Measurements from ENCODE around the gene MRPL24.

Gene MRPL24

DNA sequence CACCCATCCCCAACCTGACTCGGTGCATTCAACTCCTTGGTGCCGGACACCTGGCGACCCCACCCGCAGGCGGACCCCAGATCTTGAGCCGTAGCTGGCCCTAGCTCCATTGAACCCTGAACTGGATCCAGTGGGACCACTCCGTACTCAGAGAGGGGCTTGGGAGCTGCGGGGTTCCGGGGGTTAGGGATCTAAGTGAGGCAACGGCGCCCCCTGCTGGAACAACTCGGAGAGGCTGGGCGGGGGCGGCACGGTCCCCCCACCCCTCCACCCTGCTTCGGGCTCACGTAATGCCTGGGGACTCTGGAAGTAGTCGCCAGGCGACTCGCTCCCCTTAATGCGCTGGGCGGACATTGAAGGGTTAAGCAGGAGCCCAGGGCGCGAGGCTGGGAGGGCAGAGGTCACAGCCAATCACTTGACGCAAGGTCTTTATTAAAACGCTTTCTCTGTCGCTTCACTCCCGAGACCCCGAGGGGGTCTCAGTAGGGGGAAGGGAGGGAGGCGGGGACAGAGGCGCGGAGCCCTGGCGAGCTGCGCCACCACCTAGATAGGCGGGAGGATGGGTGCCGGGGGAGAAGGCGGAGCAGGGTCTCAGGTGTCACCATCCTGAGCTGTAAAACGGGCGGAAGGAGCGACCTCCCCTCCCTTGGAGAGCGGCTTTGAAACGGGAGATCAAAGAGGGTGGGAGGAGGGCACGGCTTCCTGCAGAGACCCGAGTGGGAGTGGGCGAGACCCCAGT is 34.8 kb downstream of the MRPL24 start:
- DNase-seq: peak; percentile 79
- peaks cover 60% of the 10 kb centered on the region for H3K4me1 ChIP-seq
- TF ChIP-seq, protein P1, sequence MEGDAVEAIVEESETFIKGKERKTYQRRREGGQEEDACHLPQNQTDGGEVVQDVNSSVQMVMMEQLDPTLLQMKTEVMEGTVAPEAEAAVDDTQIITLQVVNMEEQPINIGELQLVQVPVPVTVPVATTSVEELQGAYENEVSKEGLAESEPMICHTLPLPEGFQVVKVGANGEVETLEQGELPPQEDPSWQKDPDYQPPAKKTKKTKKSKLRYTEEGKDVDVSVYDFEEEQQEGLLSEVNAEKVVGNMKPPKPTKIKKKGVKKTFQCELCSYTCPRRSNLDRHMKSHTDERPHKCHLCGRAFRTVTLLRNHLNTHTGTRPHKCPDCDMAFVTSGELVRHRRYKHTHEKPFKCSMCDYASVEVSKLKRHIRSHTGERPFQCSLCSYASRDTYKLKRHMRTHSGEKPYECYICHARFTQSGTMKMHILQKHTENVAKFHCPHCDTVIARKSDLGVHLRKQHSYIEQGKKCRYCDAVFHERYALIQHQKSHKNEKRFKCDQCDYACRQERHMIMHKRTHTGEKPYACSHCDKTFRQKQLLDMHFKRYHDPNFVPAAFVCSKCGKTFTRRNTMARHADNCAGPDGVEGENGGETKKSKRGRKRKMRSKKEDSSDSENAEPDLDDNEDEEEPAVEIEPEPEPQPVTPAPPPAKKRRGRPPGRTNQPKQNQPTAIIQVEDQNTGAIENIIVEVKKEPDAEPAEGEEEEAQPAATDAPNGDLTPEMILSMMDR (IDR thresholded peaks at IDR 0.05; ENCODE audit: low read depth, low read length): peak; percentile 76
- H3K27me3 ChIP-seq: peaks cover 7% of the 10 kb centered on the region
- H3K9me3 ChIP-seq: no peaks in the 10 kb centered on the region
- no peaks in the 10 kb centered on the region for H3K36me3 ChIP-seq
- peak overlapping the region; percentile 62 for H3K4me3 ChIP-seq (ENCODE audit: low read depth, low read length)

DNA sequence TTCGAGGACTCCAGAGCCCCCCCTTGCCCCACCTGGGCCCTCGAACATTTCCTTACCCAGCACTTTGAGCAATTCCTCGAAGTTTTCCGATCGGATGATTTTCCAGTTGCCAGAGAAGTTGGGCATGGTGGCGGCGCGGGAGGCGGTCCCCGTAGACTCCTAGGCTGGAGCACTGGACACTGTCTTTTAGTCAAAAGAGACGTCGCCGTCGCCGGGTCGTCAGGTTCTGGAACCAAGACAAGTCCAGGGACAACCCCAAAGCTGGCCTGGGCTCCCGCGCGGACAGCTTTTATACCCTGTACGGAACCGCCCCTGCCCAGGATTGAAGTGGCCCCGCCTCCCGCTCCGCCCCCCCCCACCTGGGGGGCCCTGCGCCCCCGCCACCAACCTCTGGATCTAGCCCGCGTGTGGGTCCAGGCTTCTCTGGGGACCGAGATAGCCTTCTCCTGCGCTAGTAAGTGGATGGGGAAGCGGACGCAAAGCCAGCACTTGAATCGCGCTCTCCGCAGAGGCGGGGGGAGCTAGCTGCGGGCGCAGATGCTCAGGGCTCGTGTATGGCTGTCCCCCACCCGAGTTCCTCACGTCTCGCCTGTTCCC is 35.5 kb downstream of the MRPL24 start, which contains the start of gene CRABP2:
Gene CRABP2, minus strand, starts transcription at position 263 of the 597 bp plus-strand sequence. Its CDS starts 137 bp downstream, at position 126.
- Histone ChIP-seq H3K9me3 (no peaks in the 10 kb centered on the region), H3K4me1 (peaks cover 56% of the 10 kb centered on the region), H3K4me3 (ENCODE audit: low read depth, low read length) (peak within 1 kb of the TSS; percentile 62), H3K27me3 (peaks cover 7% of the 10 kb centered on the region), H3K36me3 (no peaks in the 10 kb centered on the region)
- TF ChIP-seq, protein P1 (IDR thresholded peaks at IDR 0.05; ENCODE audit: low read depth, low read length): no peak
- DNase-seq: peak; percentile 60

DNA sequence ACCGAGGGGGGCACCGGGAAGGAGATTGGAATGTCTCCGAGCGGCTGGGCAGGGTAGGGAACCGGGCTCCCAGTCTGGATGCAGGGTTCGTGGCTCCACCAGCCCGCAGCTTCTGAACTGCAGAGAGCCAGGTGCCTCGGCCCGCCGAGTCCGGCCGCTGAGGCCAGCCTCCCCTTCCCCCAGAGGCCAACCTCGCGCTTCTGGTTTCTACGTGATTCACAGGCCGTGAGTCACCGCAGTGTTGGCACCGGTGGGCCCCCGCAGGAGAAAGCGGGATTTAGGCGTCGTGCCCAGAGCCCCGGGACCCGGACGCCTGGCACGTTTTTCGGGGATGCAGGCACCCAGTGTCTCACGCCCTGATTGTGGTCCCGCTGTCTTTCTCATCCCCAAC is 36.0 kb downstream of the MRPL24 start:
- Histone ChIP-seq H3K27me3 (peaks cover 7% of the 10 kb centered on the region), H3K4me1 (peaks cover 51% of the 10 kb centered on the region), H3K9me3 (no peaks in the 10 kb centered on the region), H3K4me3 (ENCODE audit: low read depth, low read length) (peak overlapping the region; percentile 62), H3K36me3 (no peaks in the 10 kb centered on the region)
- TF ChIP-seq, protein P1 (IDR thresholded peaks at IDR 0.05; ENCODE audit: low read depth, low read length): no peak
- DNase-seq: peak; percentile 58

DNA sequence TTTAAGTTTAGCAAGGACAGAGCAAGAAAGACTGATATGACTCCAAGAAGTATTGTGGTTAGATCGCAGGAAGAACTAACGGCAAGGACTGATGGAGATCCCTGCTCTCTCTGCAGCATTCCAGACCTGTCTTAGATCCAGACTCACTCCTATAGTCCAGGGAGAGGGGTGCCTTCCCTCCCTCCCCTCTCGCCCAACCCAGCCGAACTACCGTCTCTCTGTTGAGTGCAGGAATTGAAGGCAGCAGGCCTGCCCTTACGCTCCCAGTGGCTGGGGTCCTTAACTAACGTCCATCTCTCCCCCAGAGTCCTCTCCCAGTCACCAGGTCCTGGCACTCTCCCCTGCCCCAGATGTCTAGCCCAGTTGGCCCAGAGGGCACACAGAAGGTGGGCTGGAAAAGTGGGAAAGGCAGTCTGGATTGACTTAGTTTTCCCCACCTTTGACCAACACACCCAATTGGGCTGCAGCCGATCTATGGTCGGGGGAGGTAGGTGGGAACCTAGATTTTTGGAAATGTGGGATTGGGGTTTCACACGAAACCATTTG is 36.6 kb downstream of the MRPL24 start:
- DNase-seq: no peak
- Histone ChIP-seq H3K27me3 (peaks cover 7% of the 10 kb centered on the region), H3K4me1 (peaks cover 44% of the 10 kb centered on the region), H3K36me3 (no peaks in the 10 kb centered on the region), H3K4me3 (ENCODE audit: low read depth, low read length) (peak overlapping the region; percentile 62), H3K9me3 (no peaks in the 10 kb centered on the region)
- TF ChIP-seq, protein P1 (IDR thresholded peaks at IDR 0.05; ENCODE audit: low read depth, low read length): no peak

DNA sequence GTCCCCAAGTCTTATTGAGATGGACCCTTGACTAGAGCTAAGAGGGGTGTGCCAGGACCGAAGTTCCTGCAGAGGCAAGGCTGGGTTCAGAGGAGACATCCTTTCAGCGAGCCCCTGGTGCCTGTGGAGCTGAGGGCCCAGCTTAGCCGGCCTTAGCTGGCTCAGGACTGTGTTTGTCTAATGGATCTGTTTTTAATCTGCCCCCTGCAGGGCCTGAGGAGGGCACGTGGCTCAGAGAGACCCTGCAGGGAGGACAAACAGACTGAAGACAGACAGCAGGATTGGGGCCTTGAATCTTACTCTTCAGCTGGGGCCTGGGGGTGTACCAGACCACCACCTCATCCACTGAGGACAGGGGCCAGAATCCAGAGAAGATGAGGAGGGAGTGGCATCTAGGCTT is 37.1 kb downstream of the MRPL24 start:
- Histone ChIP-seq H3K36me3 (no peaks in the 10 kb centered on the region), H3K9me3 (no peaks in the 10 kb centered on the region), H3K27me3 (peaks cover 7% of the 10 kb centered on the region), H3K4me3 (ENCODE audit: low read depth, low read length) (peak overlapping the region; percentile 62), H3K4me1 (peaks cover 39% of the 10 kb centered on the region)
- TF ChIP-seq, protein P1 (IDR thresholded peaks at IDR 0.05; ENCODE audit: low read depth, low read length): no peak; the same call in 1 of the 2 replicates
- DNase-seq: no peak
